Measurements from ENCODE around the gene UNC5B.
"Not testable (repeated sequence)": the region's sequence is repeated elsewhere in the genome, so short reads cannot be mapped to it uniquely, and the experiment has no call there.

Gene UNC5B

DNA sequence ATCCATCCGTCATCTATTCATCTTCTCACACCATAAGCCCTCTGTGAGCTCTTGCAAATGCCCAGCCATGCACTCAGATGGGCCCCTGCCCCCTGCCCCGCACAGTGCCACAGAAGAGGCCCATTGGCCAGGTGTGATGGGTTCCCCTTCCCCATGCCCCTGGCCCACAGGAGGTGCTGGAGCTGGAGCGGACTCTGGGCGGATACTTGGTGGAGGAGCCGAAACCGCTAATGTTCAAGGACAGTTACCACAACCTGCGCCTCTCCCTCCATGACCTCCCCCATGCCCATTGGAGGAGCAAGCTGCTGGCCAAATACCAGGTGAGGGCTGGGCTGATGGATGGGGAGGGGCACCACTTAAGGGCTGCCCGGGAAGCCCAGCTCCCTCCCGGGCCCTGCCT lies 83.3 kb downstream of the UNC5B start:
- no peak overlapping the region for H3K27ac ChIP-seq
- TF ChIP-seq, protein P1, sequence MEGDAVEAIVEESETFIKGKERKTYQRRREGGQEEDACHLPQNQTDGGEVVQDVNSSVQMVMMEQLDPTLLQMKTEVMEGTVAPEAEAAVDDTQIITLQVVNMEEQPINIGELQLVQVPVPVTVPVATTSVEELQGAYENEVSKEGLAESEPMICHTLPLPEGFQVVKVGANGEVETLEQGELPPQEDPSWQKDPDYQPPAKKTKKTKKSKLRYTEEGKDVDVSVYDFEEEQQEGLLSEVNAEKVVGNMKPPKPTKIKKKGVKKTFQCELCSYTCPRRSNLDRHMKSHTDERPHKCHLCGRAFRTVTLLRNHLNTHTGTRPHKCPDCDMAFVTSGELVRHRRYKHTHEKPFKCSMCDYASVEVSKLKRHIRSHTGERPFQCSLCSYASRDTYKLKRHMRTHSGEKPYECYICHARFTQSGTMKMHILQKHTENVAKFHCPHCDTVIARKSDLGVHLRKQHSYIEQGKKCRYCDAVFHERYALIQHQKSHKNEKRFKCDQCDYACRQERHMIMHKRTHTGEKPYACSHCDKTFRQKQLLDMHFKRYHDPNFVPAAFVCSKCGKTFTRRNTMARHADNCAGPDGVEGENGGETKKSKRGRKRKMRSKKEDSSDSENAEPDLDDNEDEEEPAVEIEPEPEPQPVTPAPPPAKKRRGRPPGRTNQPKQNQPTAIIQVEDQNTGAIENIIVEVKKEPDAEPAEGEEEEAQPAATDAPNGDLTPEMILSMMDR (conservative IDR thresholded peaks at IDR 0.05), result no peak
- TF ChIP-seq ZFX (IDR thresholded peaks at IDR 0.05), result no peak

DNA sequence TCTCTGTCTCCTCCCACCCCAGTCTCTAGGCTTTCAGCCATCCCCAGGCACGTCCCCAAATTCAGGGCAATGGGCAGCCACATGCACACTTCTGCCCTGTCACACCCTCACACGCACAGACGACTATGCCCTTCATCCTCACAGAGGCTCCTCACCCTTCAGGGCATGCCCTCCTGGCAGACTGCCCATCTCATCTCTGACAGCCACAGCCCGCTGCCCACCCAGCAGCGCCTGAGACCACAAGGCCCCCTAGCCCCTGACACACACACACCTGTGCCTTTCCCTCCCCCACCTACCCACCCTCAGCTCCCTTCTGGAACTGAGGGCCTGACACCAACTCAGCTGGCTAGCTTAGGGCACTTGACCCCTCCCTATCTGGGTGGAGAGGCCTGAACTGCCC lies 83.7 kb downstream of the UNC5B start:
- TF ChIP-seq, protein P1 (conservative IDR thresholded peaks at IDR 0.05), result no peak
- TF ChIP-seq ZFX (IDR thresholded peaks at IDR 0.05), result no peak
- no peak overlapping the region for H3K27ac ChIP-seq

DNA sequence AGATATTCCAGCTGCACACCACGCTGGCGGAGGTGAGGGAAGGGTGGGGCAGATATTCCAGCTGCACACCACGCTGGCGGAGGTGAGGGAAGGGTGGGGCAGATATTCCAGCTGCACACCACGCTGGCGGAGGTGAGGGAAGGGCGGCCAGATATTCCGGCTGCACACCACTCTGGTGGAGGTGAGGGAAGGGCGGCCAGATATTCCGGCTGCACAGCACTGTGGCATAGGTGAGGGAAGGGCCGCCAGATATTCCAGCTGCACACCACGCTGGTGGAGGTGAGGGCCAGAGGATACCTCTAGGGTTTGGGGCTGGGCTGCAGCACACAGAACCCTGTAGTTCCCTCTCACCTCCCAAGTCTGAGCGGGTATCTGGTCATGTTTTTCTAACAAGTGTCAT lies 84.4 kb downstream of the UNC5B start:
- not testable (repeated sequence) for H3K27ac ChIP-seq

DNA sequence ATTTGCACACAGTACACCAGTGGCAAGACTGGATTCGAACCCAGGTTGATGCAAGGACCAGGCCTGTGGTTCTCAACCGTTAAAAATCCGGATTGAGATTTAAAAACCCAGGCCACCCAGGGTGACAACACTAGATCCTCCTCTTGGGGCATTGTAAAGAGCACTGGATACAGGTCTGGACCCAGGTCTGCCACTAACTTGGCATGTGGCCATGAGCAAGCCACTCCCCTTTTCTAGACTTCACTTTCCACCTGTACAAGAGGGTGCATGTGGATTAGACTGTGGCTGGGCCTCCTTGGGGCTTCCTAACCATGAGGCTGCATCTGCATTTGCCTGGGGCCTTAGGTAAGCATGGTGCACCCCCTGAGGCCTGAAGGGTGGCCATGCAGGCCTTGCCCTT lies 85.0 kb downstream of the UNC5B start:
- TF ChIP-seq, protein P1 (conservative IDR thresholded peaks at IDR 0.05), result no peak
- no peak for TF ChIP-seq ZFX (IDR thresholded peaks at IDR 0.05)
- no peak overlapping the region for H3K27ac ChIP-seq

DNA sequence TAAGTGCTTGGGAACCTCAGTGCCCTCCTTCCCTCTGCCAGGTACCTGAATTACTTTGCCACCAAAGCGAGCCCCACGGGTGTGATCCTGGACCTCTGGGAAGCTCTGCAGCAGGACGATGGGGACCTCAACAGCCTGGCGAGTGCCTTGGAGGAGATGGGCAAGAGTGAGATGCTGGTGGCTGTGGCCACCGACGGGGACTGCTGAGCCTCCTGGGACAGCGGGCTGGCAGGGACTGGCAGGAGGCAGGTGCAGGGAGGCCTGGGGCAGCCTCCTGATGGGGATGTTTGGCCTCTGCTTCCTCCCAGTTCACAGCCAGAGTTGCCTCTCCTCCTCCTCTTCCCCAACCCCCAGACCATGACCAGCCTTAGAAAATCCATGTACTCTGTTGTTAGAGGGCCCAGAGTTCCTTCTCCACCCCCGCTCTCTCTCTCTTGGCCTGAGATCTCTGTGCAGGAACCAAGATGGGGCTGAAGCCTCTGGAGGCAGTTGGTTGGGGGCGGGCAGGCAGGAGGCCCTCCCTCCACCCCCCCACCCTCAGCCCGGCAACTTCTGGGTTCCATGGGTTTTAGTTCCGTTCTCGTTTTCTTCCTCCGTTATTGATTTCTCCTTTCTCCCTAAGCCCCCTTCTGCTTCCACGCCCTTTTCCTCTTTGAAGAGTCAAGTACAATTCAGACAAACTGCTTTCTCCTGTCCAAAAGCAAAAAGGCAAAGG lies 86.9 kb downstream of the UNC5B start:
- H3K27ac ChIP-seq, result no peak overlapping the region
- TF ChIP-seq ZFX (IDR thresholded peaks at IDR 0.05), result no peak
- TF ChIP-seq, protein P1 (conservative IDR thresholded peaks at IDR 0.05), result no peak

DNA sequence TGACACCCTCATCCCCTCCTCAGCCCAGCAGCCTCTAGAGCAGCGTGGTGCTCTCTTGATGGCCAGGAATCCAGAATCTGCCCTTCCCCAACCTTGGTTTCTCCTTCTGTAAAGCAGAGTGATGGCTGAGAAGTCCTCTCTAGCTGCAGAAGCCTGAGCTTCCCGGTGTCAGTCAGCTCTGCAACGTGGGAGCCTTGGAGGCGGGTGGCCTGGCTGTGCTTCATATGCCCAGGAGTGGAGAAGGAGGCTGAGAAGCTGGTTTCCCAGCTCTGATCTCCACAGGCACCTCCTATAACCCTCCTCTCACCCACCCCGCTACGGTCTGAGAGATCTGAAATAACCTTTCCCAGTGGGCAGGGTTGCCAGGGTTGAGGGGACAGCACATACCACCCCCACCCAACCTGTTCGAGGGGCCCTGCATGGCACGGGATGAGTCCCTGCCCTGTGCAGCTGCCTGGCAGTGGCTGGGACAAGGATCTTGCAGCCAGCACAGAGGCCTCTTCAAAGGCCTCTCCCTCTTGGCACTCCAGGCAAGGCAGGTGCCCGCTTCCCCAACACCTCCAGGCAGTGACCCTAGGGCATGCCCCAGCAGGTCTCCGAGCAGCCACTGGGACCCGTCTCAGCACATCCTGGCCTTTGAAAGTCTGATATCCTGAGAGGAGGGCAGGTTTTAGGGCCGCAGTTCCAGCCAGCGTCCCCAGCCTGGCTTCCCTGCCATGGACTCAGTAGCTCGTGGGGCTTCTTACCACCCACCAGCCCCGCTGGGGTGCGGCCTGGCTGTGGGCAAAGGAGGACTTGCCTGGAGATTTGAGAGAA lies 88.4 kb downstream of the UNC5B start:
- H3K27ac ChIP-seq, result no peak overlapping the region
- TF ChIP-seq ZFX (IDR thresholded peaks at IDR 0.05), result no peak
- TF ChIP-seq, protein P1 (conservative IDR thresholded peaks at IDR 0.05), result no peak

DNA sequence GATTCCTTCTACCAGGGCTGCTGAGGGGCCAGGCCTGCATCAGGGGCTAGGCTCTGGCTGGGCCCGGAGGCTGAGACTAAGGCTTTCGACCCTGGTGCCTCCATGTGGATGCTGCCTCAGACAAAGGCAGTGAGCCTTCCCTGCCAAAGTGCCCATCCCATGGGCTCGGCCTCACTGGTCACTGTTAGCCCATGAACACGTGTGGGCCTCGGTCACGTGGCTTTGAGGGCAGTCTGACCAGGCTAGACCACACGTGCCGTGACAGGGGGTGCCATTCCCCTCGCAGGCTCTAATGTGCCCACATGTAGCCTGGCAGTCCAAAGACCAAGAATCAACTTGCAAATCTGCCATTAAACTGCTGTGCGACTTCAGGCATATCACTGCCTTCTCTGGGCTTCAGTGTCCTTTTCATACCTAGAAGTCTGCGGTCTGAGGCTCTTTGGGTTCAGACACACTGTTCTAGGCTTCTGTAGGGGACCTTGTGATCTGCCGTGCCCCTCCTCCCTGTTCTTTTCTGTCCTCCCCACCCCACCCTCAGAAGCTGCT lies 89.1 kb downstream of the UNC5B start:
- no peak overlapping the region for H3K27ac ChIP-seq

More for the DNA sequence above, 89.1 kb downstream of the UNC5B start:
- TF ChIP-seq ZFX (IDR thresholded peaks at IDR 0.05), result no peak
- TF ChIP-seq, protein P1 (conservative IDR thresholded peaks at IDR 0.05), result no peak
